ENCODE measurements around the gene OR1I1.

DNA sequence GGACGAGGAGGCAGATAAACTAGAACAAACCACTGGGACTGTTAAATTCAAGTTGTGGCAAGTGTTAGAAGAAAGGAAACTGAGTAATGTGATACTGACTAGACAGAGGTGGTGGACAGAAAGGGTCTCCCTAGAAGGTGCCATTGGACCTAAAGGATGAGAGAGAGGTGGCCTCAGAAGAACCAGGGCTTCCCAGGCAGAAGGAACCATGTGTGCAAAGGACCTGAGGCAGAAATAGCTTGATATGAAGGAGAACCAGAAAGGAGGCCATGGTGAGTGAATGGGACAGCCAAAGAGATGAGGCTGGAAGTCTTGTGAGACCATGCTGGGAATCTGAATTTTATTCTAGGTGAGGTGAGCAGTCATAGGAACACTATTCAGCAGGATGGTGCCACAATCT is 22.4 kb downstream of the OR1I1 start:
- TF ChIP-seq REST (IDR thresholded peaks at IDR 0.05; ENCODE audit: low read depth), result no peak
- TF ChIP-seq RAD21 (IDR thresholded peaks at IDR 0.05; ENCODE audit: low read depth), result no peak
- no peak for TF ChIP-seq FOXM1 (IDR thresholded peaks at IDR 0.05; ENCODE audit: borderline replicate concordance, low read depth)
- TF ChIP-seq, protein P1, sequence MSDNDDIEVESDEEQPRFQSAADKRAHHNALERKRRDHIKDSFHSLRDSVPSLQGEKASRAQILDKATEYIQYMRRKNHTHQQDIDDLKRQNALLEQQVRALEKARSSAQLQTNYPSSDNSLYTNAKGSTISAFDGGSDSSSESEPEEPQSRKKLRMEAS (IDR thresholded peaks at IDR 0.05), result no peak

Measured in Ishikawa (cell line).